Lower leg skin (tissue), 3 donors: ENCODE results near the gene CALN1.

Experiments
- CTCF ChIP-seq, 3 donors: fragments of 450-650 bp; IDR thresholded peaks; one replicate each; pipeline ENCODE4 v1.5.1; 2016; ENCODE audit warnings: antibody characterized with exemption in 3 of 3, mild to moderate bottlenecking in 3 of 3, moderate library complexity in 2 of 3
- POLR2A ChIP-seq, 2 donors: fragments of 450-650 bp; IDR thresholded peaks; one replicate each; pipeline ENCODE4 v1.6.1; 2016 to 2017; ENCODE audit warnings: antibody characterized with exemption in 2 of 2, mild to moderate bottlenecking in 1 of 2, moderate library complexity in 1 of 2

DNA sequence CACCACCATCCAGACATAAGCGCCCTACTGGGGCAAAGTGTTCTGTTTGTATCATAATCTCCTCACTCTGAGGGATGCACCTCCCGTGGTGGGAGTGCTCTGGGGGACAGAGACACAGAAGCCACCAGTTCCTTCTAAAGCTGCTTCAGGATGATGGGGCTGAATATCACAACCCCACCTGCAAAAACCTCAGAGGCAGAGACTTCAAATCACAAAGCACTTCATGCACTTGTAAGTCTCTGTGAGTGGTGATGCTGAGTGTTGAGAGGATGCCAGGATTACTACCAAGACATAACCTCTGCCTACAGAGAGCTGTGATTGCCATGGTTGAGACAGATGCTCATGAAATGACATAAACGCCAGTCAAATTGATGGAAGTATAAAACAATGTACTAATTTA, 255.5 kb downstream of the CALN1 start:
- TF ChIP-seq CTCF (IDR thresholded peaks at IDR 0.05) (no peak), POLR2A (IDR thresholded peaks at IDR 0.05) (no peak)
